HG03025 (cell line): ENCODE measurements around the gene GOPC.

Source experiments
- ATAC-seq: cut with Tn5 transposase; IDR thresholded peaks from one replicate; pipeline ENCODE4 v1.9.1; 2021; ENCODE audit warnings: mild to moderate bottlenecking, moderate library complexity; ENCODE audit not compliant: unreplicated experiment, low FRiP score

The GOPC gene

GRCh38 chr6:117552618-117553017 is 49.7 kb downstream of the GOPC start:
- ATAC-seq, result no peak

GRCh38 chr6:117550618-117551242 is 51.6 kb downstream of the GOPC start:
- ATAC-seq, result no peak

- ATAC-seq, result no peak
These were observed 52.2 kb downstream of the GOPC start for GRCh38 chr6:117550078-117550600.

GRCh38 chr6:117549611-117550010 is 52.7 kb downstream of the GOPC start:
- no peak for ATAC-seq

GRCh38 chr6:117548797-117549301 is 53.5 kb downstream of the GOPC start:
- ATAC-seq, result no peak

GRCh38 chr6:117547688-117548621 is 54.4 kb downstream of the GOPC start:
- peak; percentile 50 for ATAC-seq

GRCh38 chr6:117546674-117547073 is 55.6 kb downstream of the GOPC start:
- no peak for ATAC-seq

GRCh38 chr6:117545161-117545595 is 57.1 kb downstream of the GOPC start:
- ATAC-seq, result no peak

GRCh38 chr6:117544716-117545115 is 57.6 kb downstream of the GOPC start:
- no peak for ATAC-seq

GRCh38 chr6:117542493-117542892 is 59.8 kb downstream of the GOPC start:
- ATAC-seq, result no peak

GRCh38 chr6:117540670-117541069 is 61.6 kb downstream of the GOPC start:
- no peak for ATAC-seq

- no peak for ATAC-seq
These were observed 63.7 kb downstream of the GOPC start for GRCh38 chr6:117538615-117539014.

GRCh38 chr6:117536317-117536716 is 66.0 kb downstream of the GOPC start:
- no peak for ATAC-seq

GRCh38 chr6:117534974-117535373 is 67.3 kb downstream of the GOPC start:
- ATAC-seq, result no peak

GRCh38 chr6:117533775-117534174 is 68.5 kb downstream of the GOPC start:
- ATAC-seq, result no peak

GRCh38 chr6:117531809-117532725 is 70.2 kb downstream of the GOPC start:
- no peak for ATAC-seq

GRCh38 chr6:117531346-117531745 is 71.0 kb downstream of the GOPC start:
- ATAC-seq, result no peak

- ATAC-seq, result no peak
These were observed 71.7 kb downstream of the GOPC start for GRCh38 chr6:117530467-117531242.

GRCh38 chr6:117525607-117526006 is 76.7 kb downstream of the GOPC start:
- ATAC-seq, result no peak
